Posterior vena cava (tissue), 2 donors: ENCODE data around the gene LGI2. TPM values are rescaled to one million over a fixed set of nuclear protein-coding genes. Genes with fewer than 3 reads are reported as not detected.
"Not testable (repeated sequence)": the region's sequence is repeated elsewhere in the genome, so short reads cannot be mapped to it uniquely, and the experiment has no call there.

Source experiments
- DNase-seq: peaks from one replicate; pipeline ENCODE4 v3.0.0-alpha.2; 2020; ENCODE audit warnings: low spot score
- intact Hi-C, 2 donors: fragments of 100-400 bp; cut with DNase I; formaldehyde crosslinking; loops; one replicate each; pipeline versions ENCODE4 v1.14.1 to v1.14.2; 2022 to 2023
- total RNA-seq, 2 donors: library from RNA; stranded (reverse); fragmentation: NEBNext Ultra II Directional; extraction: Animal tissue kit (Norgen Biotek cat#: 25700); gene quantifications; one replicate each; pipeline ENCODE4 v1.2.1, GENCODE V29; 2021
- donor health status: DM: yes; HTN: yes; CAD: no.
- donor health status: DM: yes; HTN: yes; CAD: no.

The LGI2 gene
- total RNA-seq, 2 donors from 2014 or later: 26.9 to 52.3 TPM

DNA sequence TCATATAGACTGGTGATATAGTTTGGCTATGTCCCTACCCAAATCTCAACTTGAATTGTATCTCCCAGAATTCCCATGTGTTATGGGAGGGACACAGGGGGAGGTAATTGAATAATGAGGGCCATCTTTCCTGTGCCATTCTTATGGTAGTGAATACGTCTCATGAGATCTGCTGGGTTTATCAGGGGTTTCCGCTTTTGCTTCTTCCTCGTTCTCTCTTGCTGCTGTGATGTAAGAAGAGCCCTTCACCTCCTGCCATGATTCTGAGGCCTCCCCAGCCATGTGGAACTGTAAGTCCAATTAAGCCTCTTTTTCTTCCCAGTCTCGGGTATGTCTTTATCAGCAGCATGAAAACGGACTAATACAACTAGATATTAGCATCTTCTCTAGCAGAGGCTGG is 21.3 kb upstream of the LGI2 start:
- DNase-seq, intact Hi-C loops: not testable (repeated sequence)

DNA sequence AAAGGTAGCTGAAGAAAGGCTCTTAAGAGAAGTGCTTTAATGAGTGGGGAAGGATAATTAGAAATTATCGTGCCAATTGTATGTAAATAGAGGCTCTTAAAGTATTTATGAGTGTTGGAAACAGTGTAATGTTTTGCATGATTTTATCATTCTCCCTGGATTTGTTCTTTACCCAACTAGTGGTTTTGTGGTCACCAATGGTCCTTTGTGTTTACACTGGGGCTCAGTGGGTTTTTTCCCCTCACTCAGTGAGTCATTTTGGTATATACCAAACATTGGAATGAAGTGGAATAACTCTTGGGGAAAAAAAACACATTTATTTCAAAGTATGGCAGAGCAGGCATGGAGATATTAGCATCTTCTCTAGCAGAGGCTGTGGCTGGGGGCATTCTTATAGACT is 20.8 kb upstream of the LGI2 start:
- intact Hi-C loops: no loop called here
- DNase-seq: no peak

DNA sequence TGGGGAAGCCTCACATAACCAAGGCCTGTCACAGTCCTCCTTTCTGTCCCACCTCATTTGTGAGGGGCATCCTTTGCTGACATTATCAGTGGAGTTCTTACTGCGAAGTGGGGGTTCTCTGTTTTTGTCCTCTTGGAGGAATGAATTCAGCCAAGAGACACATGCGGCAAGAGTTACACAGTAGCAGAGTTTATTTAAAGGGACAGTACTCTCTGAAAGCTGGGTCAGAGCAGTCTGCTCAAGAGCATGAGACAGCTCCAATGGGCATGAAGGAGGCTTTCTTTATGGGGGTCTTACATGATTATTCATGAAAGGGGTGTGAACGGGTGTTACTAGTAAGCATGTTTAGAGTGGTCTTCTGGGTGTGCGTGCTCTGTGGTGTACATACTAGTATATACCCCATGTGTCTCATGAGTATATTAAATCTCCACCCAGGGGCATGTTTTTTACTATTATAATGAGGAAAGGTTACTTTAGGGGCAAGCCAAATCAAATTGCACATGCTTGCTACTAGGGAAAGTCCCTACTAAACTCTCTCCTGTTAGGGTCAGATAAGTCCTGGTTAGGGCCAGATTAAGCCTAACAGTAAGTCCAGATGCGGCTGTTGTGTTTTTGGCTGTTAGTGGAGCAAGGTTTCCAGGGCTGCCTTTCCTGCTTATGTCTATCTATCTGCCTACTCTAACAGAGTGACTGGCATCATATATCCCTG is 19.8 kb upstream of the LGI2 start:
- no peak for DNase-seq
- intact Hi-C loops: no loop called here

DNA sequence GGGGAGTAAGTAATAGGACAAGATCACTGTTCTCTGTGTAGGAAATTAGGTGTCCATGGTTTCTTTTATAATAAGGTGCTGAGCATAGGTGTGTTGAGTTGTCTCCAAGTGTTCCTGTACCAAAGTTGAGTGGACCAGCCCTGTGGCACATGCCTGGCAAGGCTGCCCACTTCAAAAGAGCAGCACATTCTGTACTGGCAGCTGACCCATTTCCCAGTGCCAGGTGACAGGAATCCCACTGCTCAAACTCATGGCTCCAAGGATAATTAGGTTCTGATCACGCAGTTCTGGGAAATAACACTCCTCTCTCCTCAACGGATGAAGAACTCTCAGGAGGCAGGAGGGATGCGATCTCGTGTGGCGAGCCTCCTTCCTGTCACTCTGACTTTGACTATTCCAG is 12.8 kb upstream of the LGI2 start:
- DNase-seq: no peak
- intact Hi-C loops: no loop called here

DNA sequence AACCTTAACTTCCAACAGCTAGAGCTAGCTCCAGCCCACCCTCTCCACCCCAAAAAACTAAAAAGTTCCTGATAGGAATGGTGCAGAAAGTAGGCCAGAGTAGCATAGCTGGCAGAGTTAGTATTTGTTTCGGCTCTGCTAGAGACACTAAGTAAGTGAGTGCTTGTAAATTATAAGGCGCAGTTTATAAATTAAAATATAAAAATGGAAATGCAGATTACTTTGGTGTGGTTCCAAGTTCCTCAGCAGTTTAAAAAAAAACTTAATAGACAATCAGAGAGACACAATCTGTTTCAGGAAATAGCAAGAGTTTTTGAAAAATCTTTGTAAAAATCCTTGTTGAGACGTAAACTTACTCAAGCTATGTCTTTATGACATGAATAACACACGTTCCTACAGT is 2.8 kb upstream of the LGI2 start:
- intact Hi-C loops: no loop called here
- DNase-seq: no peak

DNA sequence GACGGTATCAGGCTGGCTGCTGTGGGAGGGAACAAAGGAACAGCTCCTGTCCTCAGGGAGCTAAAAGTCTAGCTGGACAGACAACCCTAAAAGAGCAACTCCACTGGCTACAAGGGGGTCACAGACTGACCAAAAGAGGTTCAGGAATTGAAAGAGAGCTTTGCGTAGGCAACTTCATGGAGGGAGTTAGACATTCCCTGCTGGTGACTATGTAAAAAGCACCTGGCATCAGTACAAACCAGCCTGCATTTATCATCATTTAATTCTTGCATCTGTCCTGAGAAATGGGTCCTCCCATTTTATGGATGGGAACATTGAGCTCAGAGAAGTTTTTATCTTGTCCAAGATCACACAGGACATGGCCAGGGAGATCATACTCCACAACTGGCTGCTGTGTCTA is 1.4 kb upstream of the LGI2 start:
- no peak for DNase-seq
- intact Hi-C loops: no loop called here

DNA sequence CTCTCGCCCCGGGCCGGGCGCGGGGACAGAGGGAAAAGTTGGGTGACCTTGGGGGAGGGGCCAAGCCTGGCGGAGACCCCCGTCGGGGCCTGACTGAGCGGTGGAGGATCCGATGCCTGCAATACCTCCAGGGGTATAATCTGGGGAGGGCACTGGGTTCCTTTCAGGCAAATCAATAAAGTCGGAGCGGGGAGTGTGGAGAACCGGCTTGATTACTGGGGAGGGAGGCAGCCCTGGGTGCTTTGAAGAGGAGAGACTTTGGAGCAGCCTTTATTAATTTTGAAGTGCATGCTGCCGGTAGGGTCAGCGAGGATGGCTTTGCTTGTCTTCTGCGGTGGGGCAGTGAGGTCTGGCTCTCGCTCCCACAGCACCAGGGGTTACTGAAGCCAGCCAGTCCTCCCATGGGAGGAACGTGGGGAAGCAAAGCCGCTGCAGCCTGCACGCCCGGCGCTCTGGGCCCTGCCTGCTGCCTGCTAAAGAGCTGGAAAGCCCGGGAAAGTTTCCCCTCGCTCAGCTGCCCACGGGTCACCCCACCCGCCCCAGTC is 403 bp upstream of the LGI2 start:
- intact Hi-C loops: no loop called here
- DNase-seq: no peak

DNA sequence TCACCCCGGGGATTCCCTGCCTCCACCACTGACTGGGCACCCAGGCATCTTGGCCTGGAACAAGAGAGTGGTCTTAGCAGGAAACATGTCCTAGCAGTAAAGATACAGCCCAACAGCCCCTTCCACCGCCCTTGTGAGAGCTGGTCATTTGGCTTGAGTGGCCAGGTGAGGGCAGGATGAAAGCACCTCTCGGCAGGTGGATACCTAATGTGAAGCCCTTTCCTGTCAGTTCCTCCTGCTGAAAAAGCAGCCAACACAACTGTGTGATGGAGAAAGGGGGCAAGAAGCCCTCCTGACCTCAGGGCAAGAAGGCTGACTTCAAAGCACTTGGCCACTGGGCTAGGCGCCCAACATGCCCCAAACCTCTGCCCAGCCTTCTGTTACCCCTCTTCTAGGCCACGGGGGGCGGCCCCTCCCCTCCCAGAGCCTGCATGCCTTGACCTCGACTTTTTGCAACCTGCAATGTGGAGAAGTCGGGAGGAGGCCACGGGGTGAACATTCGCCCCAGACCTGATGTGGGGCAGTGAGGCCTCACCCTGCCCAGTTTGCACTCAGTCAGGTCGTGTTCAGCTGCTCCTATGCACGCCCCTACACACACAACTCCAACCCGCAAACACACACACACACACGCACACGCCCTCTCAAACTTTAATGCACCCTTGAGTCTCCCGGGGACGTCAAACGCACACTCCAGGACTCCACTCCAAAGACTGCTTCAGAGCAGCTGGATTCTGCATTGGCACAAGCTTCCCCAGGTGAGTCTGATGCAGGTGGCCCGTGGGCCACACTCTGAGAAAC is 1.1 kb downstream of the LGI2 start:
- intact Hi-C loops: no loop called here
- DNase-seq: no peak

DNA sequence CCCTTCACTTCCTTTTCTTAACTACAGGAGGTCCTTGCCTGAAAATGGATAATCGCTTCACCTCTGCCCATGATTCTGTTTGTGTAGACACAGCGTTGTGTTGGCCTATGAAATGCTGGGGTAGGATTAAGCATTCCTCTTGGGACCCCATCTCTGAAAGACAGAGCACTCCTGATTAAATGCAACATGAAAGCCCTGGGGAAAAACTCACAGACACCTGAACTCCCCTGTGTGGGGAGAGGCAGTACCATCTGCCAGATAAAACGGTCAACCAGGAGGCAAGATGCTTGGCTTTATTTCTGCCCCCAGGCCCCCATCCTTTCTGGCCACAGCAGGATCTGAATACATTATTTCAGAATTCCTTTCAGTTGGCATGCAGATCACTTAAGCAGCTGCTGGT is 1.9 kb downstream of the LGI2 start:
- intact Hi-C loops: no loop called here

DNA sequence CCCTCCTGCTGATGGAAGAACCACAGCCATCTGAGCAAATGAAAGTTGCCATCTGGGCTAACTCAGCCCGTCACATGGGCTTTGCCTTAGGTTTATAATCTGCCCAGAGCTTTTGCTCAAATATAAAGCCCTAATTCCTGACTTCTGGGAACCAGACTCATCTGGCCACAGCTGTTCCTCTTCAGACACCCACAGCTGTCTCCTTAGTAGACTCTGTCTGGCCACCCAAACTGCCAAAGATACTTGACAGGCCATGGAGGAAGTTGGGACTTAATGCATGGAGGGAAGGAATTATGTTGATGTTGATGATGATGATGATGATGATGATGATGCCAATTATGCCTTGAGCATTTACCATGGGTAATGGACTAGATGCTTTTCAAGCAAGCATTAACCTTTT is 8.0 kb downstream of the LGI2 start:
- DNase-seq: no peak
- intact Hi-C loops: no loop called here

More for the DNA sequence above, 1.9 kb downstream of the LGI2 start:
- no peak for DNase-seq

DNA sequence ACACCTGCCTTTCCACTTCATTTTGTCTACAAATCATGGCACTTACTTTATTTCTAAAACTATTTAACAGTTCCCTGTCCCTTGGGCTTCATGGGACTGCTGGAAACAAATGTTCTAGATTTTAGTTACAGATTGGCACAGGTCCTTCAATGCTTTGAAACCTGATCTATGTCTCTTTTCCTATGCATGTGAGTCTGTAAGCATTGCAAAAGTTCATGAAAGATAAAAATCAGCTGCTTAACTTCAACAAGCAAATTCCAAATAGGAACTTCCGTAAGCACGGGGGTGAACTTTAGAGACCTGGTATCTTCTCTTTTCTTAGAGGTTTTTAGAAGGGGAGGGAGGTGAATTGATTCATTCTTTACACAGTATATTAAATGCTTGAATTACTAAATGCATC is 9.5 kb downstream of the LGI2 start:
- intact Hi-C loops: no loop called here
- no peak for DNase-seq

DNA sequence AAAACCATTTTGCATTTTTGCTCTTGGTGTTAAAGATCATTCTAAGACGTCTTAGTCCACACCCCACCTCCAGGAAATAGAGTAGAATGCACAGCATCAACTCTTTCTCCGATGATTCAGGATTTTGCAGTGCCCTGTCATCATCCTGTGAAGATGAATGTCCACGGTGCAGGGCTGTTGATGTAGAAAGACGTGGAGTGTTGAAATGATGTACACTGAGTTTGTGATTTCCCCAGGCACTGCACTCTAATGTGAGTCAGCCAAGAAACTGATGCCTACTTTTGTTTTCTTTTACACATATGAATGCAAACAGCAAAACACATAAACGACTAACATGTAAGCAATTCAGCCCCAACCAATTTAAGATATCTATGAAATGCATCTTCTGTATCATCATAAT is 10.5 kb downstream of the LGI2 start:
- DNase-seq: no peak
- intact Hi-C loops: no loop called here

DNA sequence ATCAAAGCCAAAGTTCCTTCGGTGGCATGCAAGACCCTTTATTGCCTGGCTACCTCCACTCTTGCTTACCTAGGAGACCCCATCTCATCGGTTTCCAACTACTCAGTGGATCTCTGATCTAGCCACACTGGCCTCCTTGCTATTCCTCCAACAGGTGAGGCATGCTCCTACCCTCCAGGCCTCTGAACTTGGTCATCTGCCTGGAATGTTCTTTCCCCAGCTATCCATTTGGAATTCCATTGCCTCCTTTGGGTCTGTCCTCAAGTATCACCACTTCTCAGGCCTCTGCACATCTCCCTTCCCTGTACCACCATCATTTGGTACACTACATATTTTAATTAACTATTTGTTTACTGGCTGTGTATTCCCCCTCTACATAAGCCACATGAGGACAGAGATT is 11.2 kb downstream of the LGI2 start:
- no peak for DNase-seq
- intact Hi-C loops: no loop called here

DNA sequence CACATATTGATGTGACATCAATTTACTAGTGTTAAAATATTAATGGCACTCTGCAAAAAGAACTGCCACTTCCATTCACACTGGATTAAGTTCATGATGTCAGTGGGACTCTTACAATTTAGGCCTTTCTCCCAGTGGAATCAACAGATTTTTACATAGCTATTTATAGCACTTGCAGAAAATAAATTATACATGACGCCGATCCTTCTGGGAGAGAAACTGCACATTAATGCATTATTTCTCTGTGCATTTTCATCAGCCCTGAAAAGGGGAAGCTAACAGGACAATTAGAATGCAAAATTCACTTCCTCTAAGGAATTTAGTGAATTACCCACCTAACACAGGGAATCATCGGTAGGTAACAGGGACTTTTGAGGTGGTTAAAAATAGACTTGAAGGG is 15.7 kb downstream of the LGI2 start:
- no peak for DNase-seq
- intact Hi-C loops: no loop called here

DNA sequence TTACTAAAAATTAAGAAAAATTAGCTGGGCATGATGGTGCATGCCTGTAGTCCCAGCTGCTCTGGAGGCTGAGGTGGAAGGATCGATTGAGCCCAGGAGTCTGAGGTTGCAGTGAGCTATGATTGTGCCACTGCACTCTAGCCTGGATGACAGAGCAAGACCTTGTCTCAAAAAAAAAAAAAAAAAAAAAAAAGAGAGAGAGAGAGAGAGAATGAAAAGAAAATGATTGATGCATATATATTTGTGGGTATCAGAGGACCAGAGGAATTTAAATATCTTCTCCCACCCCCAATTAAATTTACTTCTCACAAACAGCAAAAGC is 16.1 kb downstream of the LGI2 start:
- DNase-seq, intact Hi-C loops: not testable (repeated sequence)

DNA sequence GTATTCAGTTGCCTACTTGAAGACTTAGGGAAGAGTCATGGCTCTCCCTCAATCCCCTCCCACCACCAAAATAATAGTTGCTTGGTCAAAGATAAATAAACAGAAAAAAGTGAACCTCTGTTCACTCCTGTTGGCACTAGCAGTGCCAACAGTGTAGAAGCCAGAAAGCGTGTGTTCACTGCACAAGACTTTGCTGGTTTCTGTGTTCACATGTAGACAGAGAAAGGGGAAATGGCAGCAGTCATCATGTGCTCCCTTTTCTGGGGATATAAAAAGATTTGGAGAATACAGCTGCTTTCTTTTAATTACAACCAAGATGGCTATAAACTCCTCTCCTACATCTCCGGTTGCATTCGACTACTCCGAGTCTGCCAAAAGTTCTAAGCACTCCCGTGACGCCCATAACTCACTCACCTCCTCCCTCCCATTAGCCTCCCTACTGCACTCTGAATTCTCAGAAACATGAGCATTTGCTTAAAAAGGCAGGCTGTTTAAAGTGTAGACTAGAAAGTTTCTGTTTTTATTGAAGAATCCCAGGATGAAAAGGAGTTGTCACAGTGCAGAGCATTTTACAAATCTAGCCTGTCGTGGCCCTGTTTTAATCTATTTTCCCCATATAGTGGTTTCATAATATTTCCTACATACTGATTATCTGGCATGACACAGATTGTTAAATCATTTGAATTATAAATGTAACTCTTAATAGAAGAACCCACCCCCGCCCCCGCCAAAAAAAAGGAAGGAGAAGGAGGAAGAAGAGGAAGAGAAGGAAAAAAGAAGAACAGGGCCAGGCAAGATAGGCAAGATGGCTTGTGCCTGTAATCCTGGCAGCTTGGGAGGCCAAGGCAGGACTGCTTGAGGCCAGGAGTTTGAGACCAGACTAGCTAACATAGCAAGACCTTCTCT is 16.7 kb downstream of the LGI2 start:
- intact Hi-C loops: no loop called here
- no peak for DNase-seq

DNA sequence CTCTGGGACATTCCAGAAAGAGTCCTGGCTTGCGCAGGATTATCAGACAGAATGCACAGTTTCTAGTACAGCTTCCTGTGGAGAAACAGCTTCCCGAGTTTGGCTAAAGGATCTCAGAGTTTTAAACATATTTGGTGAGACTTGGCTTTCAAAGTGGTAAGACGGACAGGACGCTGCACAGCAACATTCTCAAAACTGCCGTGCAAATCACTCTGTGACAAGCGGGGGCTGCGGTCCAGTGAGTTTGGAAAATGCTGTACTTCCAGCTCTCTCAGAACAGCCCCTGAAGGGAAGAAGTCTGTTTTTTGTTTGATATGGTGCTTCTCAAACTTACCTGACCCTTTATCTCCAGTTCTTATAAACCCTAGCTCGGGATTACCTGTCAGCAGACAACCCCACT is 18.1 kb downstream of the LGI2 start:
- intact Hi-C loops: no loop called here
- DNase-seq: no peak

DNA sequence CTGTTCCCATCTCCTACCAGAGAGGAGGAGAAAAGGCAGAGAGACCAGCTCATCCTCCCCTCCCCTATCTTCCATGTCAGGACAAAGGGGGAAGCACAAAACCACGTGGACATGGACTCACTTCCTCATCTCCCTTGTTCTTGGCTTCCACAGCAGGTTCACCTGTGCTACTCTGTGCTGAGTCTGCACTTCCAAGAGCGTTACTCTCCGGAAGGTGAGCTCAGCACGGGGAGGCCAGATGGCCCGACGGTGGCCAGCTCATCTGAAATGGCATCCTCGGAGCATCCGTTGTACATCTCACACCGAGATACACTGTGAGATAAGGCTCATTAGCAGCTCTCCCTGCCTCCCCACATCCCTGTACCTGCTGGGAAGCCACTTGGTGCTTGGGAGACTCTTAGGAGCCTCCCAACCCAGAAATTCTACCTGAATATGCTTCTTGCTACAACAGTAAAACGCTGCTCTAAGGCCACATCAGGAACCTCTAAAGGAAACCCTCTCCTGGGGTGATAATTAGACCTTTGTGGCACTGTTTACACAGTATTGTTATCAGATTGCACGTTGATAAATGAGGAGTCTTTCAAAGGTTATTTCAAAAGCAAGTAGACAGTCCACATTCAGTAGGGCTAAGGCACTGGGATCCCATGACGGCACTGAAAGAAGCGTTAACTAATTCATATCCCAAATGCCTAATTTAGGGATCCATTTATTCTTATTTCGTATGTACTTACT is 19.4 kb downstream of the LGI2 start:
- intact Hi-C loops: no loop called here

DNA sequence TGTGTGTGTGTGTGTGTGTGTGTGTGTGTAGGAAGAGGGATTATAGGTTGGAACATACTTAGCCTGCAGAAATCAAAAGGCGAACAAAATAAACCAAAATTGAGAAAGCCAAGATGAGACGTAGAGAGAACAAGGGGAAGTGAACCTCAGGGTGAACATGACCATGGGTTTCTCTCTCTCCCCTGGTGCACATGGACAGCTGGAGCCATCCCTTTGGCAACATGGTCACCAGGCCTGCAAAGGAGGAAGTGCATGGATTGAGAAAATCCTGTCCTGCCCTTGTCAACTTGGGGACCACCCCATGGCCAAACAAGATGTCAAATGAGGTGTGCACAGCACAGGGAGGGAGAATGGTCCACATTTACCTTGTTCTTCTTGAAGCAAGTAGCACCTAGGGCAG is 23.1 kb downstream of the LGI2 start:
- no peak for DNase-seq
- intact Hi-C loops: no loop called here

More for the DNA sequence above, 19.4 kb downstream of the LGI2 start:
- DNase-seq: no peak
